ENCODE data around the gene KDM6B.
"Not testable (repeated sequence)": the region's sequence is repeated elsewhere in the genome, so short reads cannot be mapped to it uniquely, and the experiment has no call there.

The KDM6B gene

DNA sequence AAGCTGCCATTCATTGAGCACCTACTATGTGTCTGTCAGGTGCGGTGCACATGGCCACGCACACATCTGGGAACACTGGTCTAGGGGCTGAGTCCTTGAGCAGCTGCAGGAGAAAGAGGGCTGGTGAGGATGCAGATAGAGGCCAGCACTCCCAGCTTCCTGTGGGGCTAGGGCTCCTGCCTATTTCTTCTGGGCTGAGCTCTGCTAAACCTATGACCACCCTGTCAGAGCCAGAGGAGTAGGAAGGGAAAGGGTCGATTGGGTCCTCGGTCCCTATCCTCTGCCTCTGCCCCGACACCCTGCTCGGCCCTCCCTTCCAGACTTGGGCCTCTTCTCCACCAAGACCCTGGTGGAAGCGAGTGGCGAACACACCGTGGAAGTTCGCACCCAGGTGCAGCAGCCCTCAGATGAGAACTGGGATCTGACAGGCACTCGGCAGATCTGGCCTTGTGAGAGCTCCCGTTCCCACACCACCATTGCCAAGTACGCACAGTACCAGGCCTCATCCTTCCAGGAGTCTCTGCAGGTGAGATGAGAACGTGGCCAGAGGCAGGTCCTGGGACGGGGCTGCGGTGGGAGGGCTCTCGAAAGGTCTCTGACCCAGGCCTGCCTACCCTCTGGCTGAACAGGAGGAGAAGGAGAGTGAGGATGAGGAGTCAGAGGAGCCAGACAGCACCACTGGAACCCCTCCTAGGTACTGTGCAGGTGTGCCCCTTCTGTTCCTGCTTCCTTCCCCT lies 16.9 kb downstream of the KDM6B start:
- in situ Hi-C loops (cut with MboI; ENCODE audit: low sequenced_read_pairs) = no loop called here

DNA sequence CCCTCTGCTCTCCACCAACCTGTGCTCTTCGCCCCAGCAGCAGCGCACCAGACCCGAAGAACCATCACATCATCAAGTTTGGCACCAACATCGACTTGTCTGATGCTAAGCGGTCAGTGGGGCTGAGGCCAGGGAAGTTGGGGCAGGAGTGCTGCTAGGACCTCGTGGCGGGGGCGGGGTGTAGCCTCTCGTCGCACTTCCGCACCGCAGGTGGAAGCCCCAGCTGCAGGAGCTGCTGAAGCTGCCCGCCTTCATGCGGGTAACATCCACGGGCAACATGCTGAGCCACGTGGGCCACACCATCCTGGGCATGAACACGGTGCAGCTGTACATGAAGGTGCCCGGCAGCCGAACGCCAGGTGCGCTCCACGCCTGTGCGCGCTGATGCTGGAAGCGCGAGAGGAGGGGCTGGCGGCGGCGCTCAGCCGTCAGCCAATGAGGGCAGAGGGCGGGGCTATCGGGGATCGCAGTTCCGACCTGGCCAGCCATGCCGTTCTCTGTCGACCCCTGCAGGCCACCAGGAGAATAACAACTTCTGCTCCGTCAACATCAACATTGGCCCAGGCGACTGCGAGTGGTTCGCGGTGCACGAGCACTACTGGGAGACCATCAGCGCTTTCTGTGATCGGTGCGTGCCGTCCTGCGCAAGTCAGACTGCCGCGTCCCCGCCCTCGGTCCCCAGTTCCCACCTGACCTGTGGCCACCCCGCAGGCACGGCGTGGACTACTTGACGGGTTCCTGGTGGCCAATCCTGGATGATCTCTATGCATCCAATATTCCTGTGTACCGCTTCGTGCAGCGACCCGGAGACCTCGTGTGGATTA lies 17.6 kb downstream of the KDM6B start:
- in situ Hi-C loops (cut with MboI; ENCODE audit: low sequenced_read_pairs) = no loop called here

DNA sequence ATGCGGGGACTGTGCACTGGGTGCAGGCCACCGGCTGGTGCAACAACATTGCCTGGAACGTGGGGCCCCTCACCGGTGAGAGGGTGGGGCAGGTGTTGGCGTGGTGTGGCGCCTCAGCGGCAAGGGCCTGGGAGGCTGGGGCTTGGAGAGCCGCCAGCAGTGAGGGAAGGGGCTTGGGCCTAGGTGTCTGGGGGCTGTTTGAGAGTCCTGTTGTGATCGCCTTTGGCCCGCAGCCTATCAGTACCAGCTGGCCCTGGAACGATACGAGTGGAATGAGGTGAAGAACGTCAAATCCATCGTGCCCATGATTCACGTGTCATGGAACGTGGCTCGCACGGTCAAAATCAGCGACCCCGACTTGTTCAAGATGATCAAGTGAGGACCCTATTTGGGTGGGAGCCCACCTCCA lies 18.2 kb downstream of the KDM6B start:
- in situ Hi-C loops (cut with MboI; ENCODE audit: low sequenced_read_pairs) = no loop called here

DNA sequence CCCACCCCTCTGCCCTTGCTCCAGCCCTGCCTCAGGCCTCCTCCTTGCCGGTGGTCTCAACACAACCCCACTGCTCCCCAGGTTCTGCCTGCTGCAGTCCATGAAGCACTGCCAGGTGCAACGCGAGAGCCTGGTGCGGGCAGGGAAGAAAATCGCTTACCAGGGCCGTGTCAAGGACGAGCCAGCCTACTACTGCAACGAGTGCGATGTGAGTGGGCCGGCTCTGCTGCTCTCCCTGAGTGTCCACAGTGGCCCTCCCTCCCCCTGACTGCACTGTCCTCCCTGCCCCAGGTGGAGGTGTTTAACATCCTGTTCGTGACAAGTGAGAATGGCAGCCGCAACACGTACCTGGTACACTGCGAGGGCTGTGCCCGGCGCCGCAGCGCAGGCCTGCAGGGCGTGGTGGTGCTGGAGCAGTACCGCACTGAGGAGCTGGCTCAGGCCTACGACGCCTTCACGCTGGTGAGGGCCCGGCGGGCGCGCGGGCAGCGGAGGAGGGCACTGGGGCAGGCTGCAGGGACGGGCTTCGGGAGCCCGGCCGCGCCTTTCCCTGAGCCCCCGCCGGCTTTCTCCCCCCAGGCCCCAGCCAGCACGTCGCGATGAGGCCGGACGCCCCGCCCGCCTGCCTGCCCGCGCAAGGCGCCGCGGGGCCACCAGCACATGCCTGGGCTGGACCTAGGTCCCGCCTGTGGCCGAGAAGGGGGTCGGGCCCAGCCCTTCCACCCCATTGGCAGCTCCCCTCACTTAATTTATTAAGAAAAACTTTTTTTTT lies 19.1 kb downstream of the KDM6B start:
- in situ Hi-C loops (cut with MboI; ENCODE audit: low sequenced_read_pairs) = no loop called here

- in situ Hi-C loops (cut with MboI; ENCODE audit: low sequenced_read_pairs) = no loop called here
Measured at GRCh38 chr17:7853691-7854038, 19.6 kb downstream of the KDM6B start.

GRCh38 chr17:7854078-7854777 lies 20.2 kb downstream of the KDM6B start:
- in situ Hi-C loops (cut with MboI; ENCODE audit: low sequenced_read_pairs) = no loop called here

GRCh38 chr17:7854851-7855659 lies 21.0 kb downstream of the KDM6B start, which contains the start of gene TMEM88:
Gene TMEM88, plus strand, starts transcription at chr17:7855066. Its CDS starts 9 bp downstream, at chr17:7855075.
- in situ Hi-C loops (cut with MboI; ENCODE audit: low sequenced_read_pairs) = no loop called here

GRCh38 chr17:7855660-7856010 lies 21.6 kb downstream of the KDM6B start:
- in situ Hi-C loops (cut with MboI; ENCODE audit: low sequenced_read_pairs) = no loop called here

DNA sequence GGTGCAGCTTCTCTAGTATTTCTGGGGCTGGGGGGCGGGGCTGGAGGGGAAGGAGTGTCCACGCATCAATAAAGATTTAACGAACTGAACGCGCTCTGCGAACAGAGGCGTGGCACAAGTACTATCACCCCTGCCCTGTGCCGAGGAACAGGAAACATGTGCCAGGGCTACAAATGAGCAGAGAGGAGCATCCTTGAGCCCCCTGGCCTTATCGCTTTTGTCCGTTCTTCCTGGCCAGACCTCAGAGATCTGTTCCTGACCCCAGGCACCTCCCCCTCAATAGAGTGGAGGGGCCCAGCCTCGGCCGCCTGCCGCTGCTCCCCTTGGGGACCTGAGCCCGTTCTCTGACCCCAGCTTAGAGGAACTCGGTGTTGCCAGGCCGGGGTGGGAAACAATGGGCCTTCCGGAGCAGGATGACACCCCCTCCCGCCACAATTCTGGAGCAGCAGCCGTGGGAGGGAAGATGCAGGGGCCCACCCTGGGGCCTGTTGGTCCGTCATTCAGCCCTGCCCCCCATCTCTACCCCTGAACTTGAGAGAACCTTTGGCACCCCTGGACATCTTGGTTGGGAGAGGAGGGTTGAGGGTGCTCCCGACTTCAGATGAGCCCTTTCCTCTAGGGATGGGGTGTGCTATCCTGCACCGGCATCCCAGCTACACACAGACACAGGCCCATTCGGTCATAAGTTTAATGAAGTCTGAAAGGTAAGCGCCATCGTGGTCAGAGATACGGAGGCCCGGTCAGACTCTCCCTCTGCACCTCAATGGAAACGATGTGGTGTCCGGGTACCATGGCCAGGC lies 22.2 kb downstream of the KDM6B start:
- in situ Hi-C loops (cut with MboI; ENCODE audit: low sequenced_read_pairs) = no loop called here

GRCh38 chr17:7856811-7857712 lies 23.0 kb downstream of the KDM6B start, which contains the start of gene NAA38:
Gene NAA38, minus strand, starts transcription at chr17:7857559. Its CDS starts 96 bp downstream, at chr17:7857463.
- in situ Hi-C loops (cut with MboI; ENCODE audit: low sequenced_read_pairs) = no loop called here

DNA sequence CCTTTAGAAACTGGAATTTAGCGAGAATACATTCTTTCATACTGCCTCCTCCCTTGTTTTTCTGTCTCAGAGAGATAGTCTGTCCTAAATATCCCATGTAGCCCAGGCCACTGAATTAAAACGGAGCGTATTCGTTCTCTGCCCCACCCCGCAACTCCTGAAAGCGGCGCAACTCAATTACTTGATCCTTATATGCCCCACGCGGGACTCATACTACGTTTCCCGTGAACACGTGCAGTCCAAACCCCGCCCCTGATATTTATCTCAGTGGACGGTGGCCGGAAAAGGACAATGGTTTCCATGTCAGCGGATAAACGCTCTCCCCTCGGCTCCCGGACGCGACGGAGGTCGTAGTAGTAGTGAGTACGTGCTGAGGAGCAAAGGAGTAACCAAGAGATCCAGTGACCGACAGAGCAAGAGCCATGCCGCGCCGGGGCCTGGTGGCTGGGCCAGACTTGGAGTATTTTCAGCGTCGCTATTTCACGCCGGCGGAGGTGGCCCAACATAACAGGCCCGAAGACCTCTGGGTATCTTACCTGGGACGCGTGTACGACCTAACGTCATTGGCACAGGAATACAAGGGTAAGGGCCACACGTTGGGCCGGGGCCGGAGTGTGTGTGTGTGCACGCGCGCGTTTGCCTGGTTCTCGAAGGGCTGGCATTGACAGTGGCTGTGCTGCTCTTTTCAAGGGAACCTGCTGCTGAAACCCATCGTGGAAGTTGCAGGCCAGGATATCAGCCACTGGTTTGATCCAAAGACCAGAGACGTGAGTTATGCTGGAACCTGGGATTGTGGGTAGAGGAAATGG lies 23.9 kb downstream of the KDM6B start, which contains the start of gene CYB5D1:
CYB5D1 (plus strand) TSS at position 291 of the 809 bp plus-strand sequence; CDS start at position 423, 132 bp downstream.
- in situ Hi-C loops (cut with MboI; ENCODE audit: low sequenced_read_pairs) = no loop called here

GRCh38 chr17:7858522-7858810 lies 24.4 kb downstream of the KDM6B start:
- in situ Hi-C loops (cut with MboI; ENCODE audit: low sequenced_read_pairs) = no loop called here

- in situ Hi-C loops (cut with MboI; ENCODE audit: low sequenced_read_pairs) = no loop called here
Measured at GRCh38 chr17:7859028-7859427, 25.0 kb downstream of the KDM6B start.

GRCh38 chr17:7862692-7863437 lies 28.8 kb downstream of the KDM6B start:
- in situ Hi-C loops (cut with MboI; ENCODE audit: low sequenced_read_pairs) = no loop called here

- in situ Hi-C loops (cut with MboI; ENCODE audit: low sequenced_read_pairs) = not testable (repeated sequence)
Measured at GRCh38 chr17:7864384-7864783, 30.4 kb downstream of the KDM6B start.

DNA sequence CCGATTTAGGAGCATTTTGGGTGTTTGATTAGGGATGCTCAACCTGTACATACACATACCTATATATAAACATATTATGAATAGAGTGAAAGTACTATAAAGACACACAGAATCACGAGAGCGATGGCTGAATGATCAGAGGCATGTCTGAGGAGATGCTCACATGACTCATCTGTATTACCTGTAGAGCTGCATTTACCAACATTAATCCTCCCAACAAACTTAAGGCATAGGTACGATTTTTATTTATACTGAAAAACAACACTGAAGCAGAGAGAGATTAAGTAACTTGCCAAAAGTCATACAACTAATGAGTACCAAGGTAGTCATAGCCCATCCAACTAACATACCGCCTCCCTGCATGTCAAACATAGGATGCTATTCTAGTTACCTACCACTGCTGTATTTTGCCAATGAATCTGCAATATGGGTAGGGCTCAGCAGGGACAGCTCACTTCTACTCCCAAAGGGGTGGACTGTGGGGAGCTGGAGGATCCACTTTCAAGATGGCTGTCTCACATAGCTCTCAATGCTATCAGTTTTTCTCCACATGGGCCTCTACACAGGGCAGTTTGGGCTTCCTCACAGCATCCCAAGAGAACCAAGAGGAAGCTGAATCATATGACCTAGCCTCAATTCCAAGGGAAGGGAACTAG lies 31.1 kb downstream of the KDM6B start:
- in situ Hi-C loops (cut with MboI; ENCODE audit: low sequenced_read_pairs) = no loop called here
